Activated gamma-delta T cell treated with Interleukin-2 at 50 U/mL for 16 hours (primary cell): ENCODE results near the gene KCNJ4.

ENCODE experiments used
- DNase-seq: peaks from one replicate; pipeline ENCODE4 v3.0.0-alpha.2; 2020

Gene KCNJ4

GRCh38 chr22:38469306-38469781 lies 14.3 kb upstream of the KCNJ4 start:
- no peak for DNase-seq

GRCh38 chr22:38468443-38469305 lies 13.7 kb upstream of the KCNJ4 start:
- no peak for DNase-seq

GRCh38 chr22:38467904-38468442 lies 13.0 kb upstream of the KCNJ4 start, which contains the start of gene KDELR3:
KDELR3 (plus strand) TSS chr22:38468096; CDS start chr22:38468234, 138 bp downstream.
- peak; percentile 34 for DNase-seq

GRCh38 chr22:38467438-38467903 lies 12.5 kb upstream of the KCNJ4 start:
- DNase-seq: no peak

- DNase-seq: no peak
These were observed 10.9 kb upstream of the KCNJ4 start for GRCh38 chr22:38465673-38466490.

- DNase-seq: no peak
These were observed 10.1 kb upstream of the KCNJ4 start for GRCh38 chr22:38464992-38465672.

GRCh38 chr22:38462960-38463784 lies 8.2 kb upstream of the KCNJ4 start:
- DNase-seq: no peak

- DNase-seq: peak; percentile 29
These were observed 6.5 kb upstream of the KCNJ4 start for GRCh38 chr22:38461414-38462081.

GRCh38 chr22:38461057-38461413 lies 6.0 kb upstream of the KCNJ4 start:
- no peak for DNase-seq

GRCh38 chr22:38460426-38460840 lies 5.4 kb upstream of the KCNJ4 start:
- DNase-seq: no peak

- no peak for DNase-seq
These were observed 2.1 kb upstream of the KCNJ4 start for GRCh38 chr22:38456841-38457699.

- no peak for DNase-seq
These were observed 1.4 kb upstream of the KCNJ4 start for GRCh38 chr22:38456272-38456835.

- no peak for DNase-seq
These were observed 702 bp upstream of the KCNJ4 start for GRCh38 chr22:38455530-38456271.

GRCh38 chr22:38454353-38455075 lies 485 bp downstream of the KCNJ4 start:
- DNase-seq: peak; percentile 23

GRCh38 chr22:38453996-38454352 lies 1.0 kb downstream of the KCNJ4 start:
- DNase-seq: no peak

GRCh38 chr22:38453066-38453672 lies 1.8 kb downstream of the KCNJ4 start:
- DNase-seq: no peak

GRCh38 chr22:38452373-38453065 lies 2.5 kb downstream of the KCNJ4 start:
- no peak for DNase-seq
